Smooth muscle cell (in vitro differentiated cells): ENCODE data around the gene ASPSCR1. TPM values are rescaled to one million over a fixed set of nuclear protein-coding genes. Genes with fewer than 3 reads are reported as not detected.

Source experiments
- DNase-seq: peaks from one replicate; lab custom pipeline; 2025; ENCODE audit not compliant: unreplicated experiment; lab: John Stamatoyannopoulos, UW
- H2AFZ ChIP-seq: fragments of 200-600 bp; sonication (generic); 2 replicates; pipeline ENCODE4 v1.6.0; 2016; ENCODE audit warnings: antibody characterized with exemption, low read depth, mild to moderate bottlenecking
- H3F3A ChIP-seq: fragments of 200-600 bp; sonication (generic); 2 replicates; pipeline ENCODE4 v1.6.0; 2017; ENCODE audit warnings: antibody characterized with exemption, low read depth
- H3K27ac ChIP-seq: fragments of 200-600 bp; sonication (generic); 2 replicates; pipeline ENCODE4 v1.5.1; 2016; ENCODE audit warnings: low read depth, mild to moderate bottlenecking
- H3K27me3 ChIP-seq: fragments of 200-600 bp; sonication (generic); 2 replicates; pipeline ENCODE4 v1.6.1; 2016; ENCODE audit warnings: low read depth, mild to moderate bottlenecking
- H3K36me3 ChIP-seq: fragments of 200-600 bp; sonication (generic); 2 replicates; pipeline ENCODE4 v1.5.1; 2016; ENCODE audit warnings: low read depth
- H3K4me1 ChIP-seq: fragments of 200-600 bp; sonication (generic); 2 replicates; pipeline ENCODE4 v1.5.1; 2016; ENCODE audit warnings: low read depth
- H3K4me2 ChIP-seq: fragments of 200-600 bp; sonication (generic); 2 replicates; pipeline ENCODE4 v1.6.0; 2016; ENCODE audit warnings: mild to moderate bottlenecking
- H3K4me3 ChIP-seq: fragments of 200-600 bp; sonication (generic); 2 replicates; pipeline ENCODE4 v1.5.1; 2016; ENCODE audit warnings: mild to moderate bottlenecking
- H3K79me2 ChIP-seq: fragments of 200-600 bp; sonication (generic); 2 replicates; pipeline ENCODE4 v1.6.0; 2016; ENCODE audit warnings: low read depth, mild to moderate bottlenecking
- H3K9ac ChIP-seq: fragments of 200-600 bp; sonication (generic); 2 replicates; pipeline ENCODE4 v1.6.0; 2016; ENCODE audit warnings: low read depth
- H3K9me3 ChIP-seq: fragments of 200-600 bp; sonication (generic); replicated peaks from 2 replicates; pipeline ENCODE4 v1.5.1; 2016; ENCODE audit warnings: low read depth
- H4K20me1 ChIP-seq: fragments of 200-600 bp; sonication (generic); 2 replicates; pipeline ENCODE4 v1.6.0; 2016; ENCODE audit warnings: low read depth
- WGBS: methylation state at CpG from one replicate; pipeline ENCODE4 v1.1.7; 2016; ENCODE audit warnings: low lambda C conversion rate; 5-methylcytosine and 5-hydroxymethylcytosine counted together
- polyA plus RNA-seq: library from polyadenylated mRNA; unstranded; fragments of >200 nt; fragmentation: Nextera tagmentation; extraction: Ambion mirVana; gene quantifications from 2 replicates; pipeline ENCODE4 v1.2.1, GENCODE V29; 2016
- total RNA-seq: library from RNA; depleted of rRNA; stranded (reverse); fragments of >200 nt; gene quantifications from 2 replicates; pipeline ENCODE4 v1.2.3, GENCODE V29; 2014
- TF ChIP-seq, protein P1 (sequence below): fragments of 200-600 bp; sonication (generic); IDR thresholded peaks from 2 replicates; pipeline ENCODE4 v1.5.1; 2017; ENCODE audit warnings: borderline replicate concordance, mild to moderate bottlenecking, antibody characterized with exemption; ENCODE audit not compliant: insufficient read depth, poor library complexity, severe bottlenecking

The ASPSCR1 gene
- total and polyA plus RNA-seq, 2 experiments from 2014 or later: 28.4 to 44.0 TPM

DNA sequence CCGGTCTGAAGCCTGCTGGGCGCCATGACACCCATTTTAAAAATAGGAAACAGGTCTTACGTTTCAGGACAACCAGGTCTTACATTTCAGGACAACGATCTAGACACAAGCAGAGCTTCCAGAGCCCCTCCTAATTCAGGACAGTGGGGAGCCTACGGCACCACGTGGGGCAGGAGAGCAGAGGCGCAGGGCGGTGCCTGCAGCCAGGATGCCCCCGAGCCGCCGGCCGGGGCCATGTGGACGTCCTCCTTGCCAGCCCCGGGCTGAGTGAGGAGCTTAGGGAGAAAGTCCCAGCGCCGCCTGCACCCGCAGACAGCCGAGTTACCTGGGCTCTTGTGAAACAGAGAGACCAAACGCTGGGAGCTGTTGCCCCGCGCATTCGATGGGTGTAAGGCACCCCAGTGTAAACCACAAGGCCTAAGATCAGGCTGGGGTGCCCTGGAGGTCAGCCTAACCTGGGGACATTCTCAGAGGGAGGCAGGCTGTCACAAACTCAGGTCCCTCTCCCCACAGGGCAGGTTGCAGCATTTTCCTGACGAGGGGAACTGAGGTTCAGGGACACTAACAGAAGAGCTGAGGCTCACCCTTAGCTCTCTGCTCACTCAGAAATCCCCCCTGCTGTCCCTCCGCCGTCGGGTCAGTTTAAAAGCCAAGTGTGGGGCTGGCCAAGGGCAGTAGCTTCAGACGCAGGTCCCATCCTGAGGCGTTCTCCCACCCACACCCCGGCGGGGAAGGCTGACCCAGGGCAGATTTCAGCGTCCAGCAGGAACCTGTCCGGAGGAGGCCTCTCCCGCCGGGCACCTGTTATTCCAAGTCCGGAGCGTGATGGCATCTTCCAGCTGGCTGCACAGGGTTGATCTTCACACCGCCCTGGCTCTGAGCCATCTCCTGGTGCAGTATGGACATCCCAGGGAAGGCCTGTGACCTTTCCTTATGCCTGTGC is 14.7 kb upstream of the ASPSCR1 start:
- no peaks in the 10 kb centered on the region for H4K20me1 ChIP-seq
- H3K36me3 ChIP-seq: no peaks in the 10 kb centered on the region
- DNase-seq: no peak
- no peaks in the 10 kb centered on the region for H3K79me2 ChIP-seq
- H3K27me3 ChIP-seq: peaks cover 30% of the 10 kb centered on the region
- H3F3A ChIP-seq: peaks cover 11% of the 10 kb centered on the region
- no peak overlapping the region for H3K9ac ChIP-seq
- H3K9me3 ChIP-seq: no peaks in the 10 kb centered on the region
- H3K4me1 ChIP-seq: peaks cover 11% of the 10 kb centered on the region
- 80% methylated on average over 37 of the region's 37 CpGs for WGBS
- TF ChIP-seq, protein P1, sequence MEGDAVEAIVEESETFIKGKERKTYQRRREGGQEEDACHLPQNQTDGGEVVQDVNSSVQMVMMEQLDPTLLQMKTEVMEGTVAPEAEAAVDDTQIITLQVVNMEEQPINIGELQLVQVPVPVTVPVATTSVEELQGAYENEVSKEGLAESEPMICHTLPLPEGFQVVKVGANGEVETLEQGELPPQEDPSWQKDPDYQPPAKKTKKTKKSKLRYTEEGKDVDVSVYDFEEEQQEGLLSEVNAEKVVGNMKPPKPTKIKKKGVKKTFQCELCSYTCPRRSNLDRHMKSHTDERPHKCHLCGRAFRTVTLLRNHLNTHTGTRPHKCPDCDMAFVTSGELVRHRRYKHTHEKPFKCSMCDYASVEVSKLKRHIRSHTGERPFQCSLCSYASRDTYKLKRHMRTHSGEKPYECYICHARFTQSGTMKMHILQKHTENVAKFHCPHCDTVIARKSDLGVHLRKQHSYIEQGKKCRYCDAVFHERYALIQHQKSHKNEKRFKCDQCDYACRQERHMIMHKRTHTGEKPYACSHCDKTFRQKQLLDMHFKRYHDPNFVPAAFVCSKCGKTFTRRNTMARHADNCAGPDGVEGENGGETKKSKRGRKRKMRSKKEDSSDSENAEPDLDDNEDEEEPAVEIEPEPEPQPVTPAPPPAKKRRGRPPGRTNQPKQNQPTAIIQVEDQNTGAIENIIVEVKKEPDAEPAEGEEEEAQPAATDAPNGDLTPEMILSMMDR: no peak
- H3K27ac ChIP-seq: no peak overlapping the region
- no peak overlapping the region for H2AFZ ChIP-seq
- no peak overlapping the region for H3K4me3 ChIP-seq
- H3K4me2 ChIP-seq: no peak overlapping the region

DNA sequence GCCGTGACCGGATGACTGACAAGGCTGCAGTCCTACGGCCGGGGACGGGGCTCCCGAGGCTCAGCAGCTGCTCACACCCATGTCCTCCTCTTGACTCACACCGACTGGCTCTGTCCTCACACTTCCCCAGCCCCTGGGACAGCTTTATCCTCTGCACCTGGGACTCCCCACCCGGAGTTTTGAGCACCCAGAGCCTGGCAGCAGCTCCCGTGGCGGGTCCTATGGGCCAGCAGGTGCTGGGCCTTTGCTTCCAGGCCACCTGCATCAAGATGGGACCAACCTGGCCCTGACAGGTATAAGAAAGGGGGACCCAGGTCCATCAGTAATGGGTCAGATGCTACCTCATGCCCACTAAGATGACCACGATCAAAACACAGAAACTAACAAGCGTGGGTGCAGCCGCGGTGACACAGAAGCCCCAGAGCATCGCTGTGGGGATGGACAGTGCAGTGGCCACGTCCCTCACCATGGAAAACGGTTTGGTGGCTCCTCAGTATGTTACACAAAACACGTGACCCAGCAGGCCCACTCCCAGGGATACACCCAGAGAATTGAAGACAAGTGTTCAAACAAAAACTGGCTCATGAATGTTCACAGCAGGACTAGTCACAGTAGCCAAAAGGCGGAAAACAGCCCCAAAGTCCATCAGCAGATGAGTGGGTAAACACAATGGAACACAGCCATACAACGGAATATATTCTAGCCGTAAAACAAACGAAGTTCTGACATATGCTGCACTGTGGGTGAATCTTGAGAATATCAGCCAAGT is 13.2 kb upstream of the ASPSCR1 start:
- H2AFZ ChIP-seq: no peak overlapping the region
- no peaks in the 10 kb centered on the region for H4K20me1 ChIP-seq
- no peaks in the 10 kb centered on the region for H3K36me3 ChIP-seq
- no peaks in the 10 kb centered on the region for H3K79me2 ChIP-seq
- WGBS: 89% methylated on average over 21 of the region's 22 CpGs
- no peaks in the 10 kb centered on the region for H3K9me3 ChIP-seq
- no peak for DNase-seq
- H3F3A ChIP-seq: peaks cover 11% of the 10 kb centered on the region
- H3K27ac ChIP-seq: no peak overlapping the region
- TF ChIP-seq, protein P1: no peak
- H3K27me3 ChIP-seq: peaks cover 19% of the 10 kb centered on the region
- no peak overlapping the region for H3K4me3 ChIP-seq
- no peak overlapping the region for H3K4me2 ChIP-seq
- H3K9ac ChIP-seq: no peak overlapping the region
- H3K4me1 ChIP-seq: peaks cover 16% of the 10 kb centered on the region

DNA sequence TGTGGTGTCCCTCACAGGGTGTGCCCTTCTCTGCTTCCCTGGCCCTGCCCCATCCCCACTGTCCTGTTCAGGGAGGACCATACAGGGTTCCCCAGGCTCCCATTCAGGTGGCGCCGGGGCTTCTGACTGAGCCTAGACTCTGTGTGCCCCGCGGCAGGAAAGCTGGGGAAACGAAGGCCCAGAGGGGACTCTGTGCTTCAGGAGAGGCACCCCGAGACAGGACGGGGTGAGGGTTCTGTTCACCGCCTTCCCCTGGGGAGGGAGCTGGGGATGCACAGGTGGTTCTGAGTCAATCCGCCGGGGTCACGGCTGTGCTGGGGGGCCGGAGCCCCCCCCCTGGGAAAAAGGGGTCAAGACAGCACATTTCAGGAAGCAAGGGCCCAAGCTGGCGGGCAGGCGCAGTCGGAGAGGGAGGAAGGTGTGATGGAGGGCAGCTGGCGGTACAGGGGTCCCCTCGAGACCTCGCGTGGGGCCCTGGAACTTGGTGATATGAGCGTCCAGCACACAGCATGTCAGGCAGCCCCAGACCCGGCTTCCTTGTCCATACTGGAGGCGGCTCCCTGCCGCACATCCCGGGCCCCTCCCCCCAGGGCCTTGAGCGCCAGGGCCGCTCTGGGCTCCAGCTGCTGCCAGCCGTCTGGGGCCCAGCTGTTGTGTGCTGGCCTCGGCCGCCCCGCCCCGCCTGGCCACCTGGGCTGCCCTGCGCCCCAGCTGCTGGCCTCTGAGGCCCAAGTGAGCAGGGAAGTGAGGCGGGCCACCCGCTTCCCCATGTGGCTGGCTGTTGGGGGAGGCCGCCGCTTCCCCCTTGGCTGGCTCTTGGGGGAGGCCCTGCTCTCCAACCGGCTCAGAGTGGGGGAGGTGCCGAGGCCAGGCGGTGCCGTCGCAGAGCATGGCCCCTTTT is 10.8 kb upstream of the ASPSCR1 start:
- no peak overlapping the region for H3K27ac ChIP-seq

More for the DNA sequence above, 10.8 kb upstream of the ASPSCR1 start:
- DNase-seq: no peak
- TF ChIP-seq, protein P1: no peak
- Histone ChIP-seq H3K27me3 (peaks cover 7% of the 10 kb centered on the region), H3F3A (peaks cover 11% of the 10 kb centered on the region), H3K4me2 (peak overlapping the region; percentile 26), H3K36me3 (no peaks in the 10 kb centered on the region), H3K4me1 (peaks cover 16% of the 10 kb centered on the region), H3K9ac (no peak overlapping the region), H4K20me1 (no peaks in the 10 kb centered on the region), H2AFZ (no peak overlapping the region), H3K79me2 (no peaks in the 10 kb centered on the region), H3K4me3 (no peak overlapping the region), H3K9me3 (no peaks in the 10 kb centered on the region)
- 53% methylated on average over 32 of the region's 41 CpGs for WGBS
